Cardiac septum (tissue), 1 donor: ENCODE data around the gene MPZ. TPM values are rescaled to one million over a fixed set of nuclear protein-coding genes. Genes with fewer than 3 reads are reported as not detected.
"Not testable (repeated sequence)": the region's sequence is repeated elsewhere in the genome, so short reads cannot be mapped to it uniquely, and the experiment has no call there.

Experiments used
- DNase-seq: peaks from one replicate; pipeline ENCODE4 v3.0.0-alpha.2; 2020; ENCODE audit warnings: low spot score
- intact Hi-C: fragments of 100-400 bp; cut with DNase I; formaldehyde crosslinking; loops from one replicate; pipeline ENCODE4 v1.14.0; 2022
- total RNA-seq: library from RNA; stranded (reverse); fragmentation: NEBNext Ultra II Directional; extraction: Animal tissue kit (Norgen Biotek cat#: 25700); gene quantifications from one replicate; pipeline ENCODE4 v1.2.1, GENCODE V29; 2021
- donor health status: DM: no; HTN: no; CAD: no.

The MPZ gene
- total RNA-seq, 1 donor from 2014 or later = 1.5 TPM

GRCh38 chr1:161259345-161259702, 50.4 kb downstream of the MPZ start:
- intact Hi-C loops = no loop called here
- no peak for DNase-seq

- intact Hi-C loops = no loop called here
- no peak for DNase-seq
Measured at GRCh38 chr1:161258439-161259344, 51.1 kb downstream of the MPZ start, which contains the start of gene PCP4L1. TSS of gene PCP4L1 (plus strand) at chr1:161258745. CDS start at chr1:161258975, 230 bp downstream.

- intact Hi-C loops, DNase-seq: not testable (repeated sequence)
Measured at GRCh38 chr1:161257109-161257508, 52.7 kb downstream of the MPZ start.

GRCh38 chr1:161255955-161256520, 53.7 kb downstream of the MPZ start:
- DNase-seq, intact Hi-C loops: not testable (repeated sequence)

- DNase-seq, intact Hi-C loops: not testable (repeated sequence)
Measured at GRCh38 chr1:161255302-161255701, 54.5 kb downstream of the MPZ start.

Other genes starting within 250 kb of the MPZ start
- gene ARHGAP30, start 240.1 kb downstream of the MPZ start, total RNA-seq = 2.6 TPM
- not detected for gene NECTIN4, start 220.4 kb downstream of the MPZ start, total RNA-seq
- gene KLHDC9, start 211.6 kb downstream of the MPZ start, total RNA-seq = 10.7 TPM
- 43.1 TPM for gene PFDN2, start 191.9 kb downstream of the MPZ start, total RNA-seq
- 31.3 TPM for gene NIT1, start 191.9 kb downstream of the MPZ start, total RNA-seq
- gene DEDD, start 177.3 kb downstream of the MPZ start, total RNA-seq = 28.3 TPM
- gene UFC1, start 156.0 kb downstream of the MPZ start, total RNA-seq = 73.6 TPM
- gene USP21, start 150.5 kb downstream of the MPZ start, total RNA-seq = 17.4 TPM
- gene PPOX, start 143.5 kb downstream of the MPZ start, total RNA-seq = 12.9 TPM
- gene B4GALT3, start 132.5 kb downstream of the MPZ start, total RNA-seq = 22.2 TPM
- 24.0 TPM for gene ADAMTS4, start 110.9 kb downstream of the MPZ start, total RNA-seq
- gene NDUFS2, start 107.6 kb downstream of the MPZ start, total RNA-seq = 253 TPM
- gene FCER1G, start 94.7 kb downstream of the MPZ start, total RNA-seq = 11.4 TPM
- gene APOA2, start 86.3 kb downstream of the MPZ start, total RNA-seq = not detected
- 34.1 TPM for gene TOMM40L, start 83.9 kb downstream of the MPZ start, total RNA-seq
- not detected for gene NR1I3, start 71.8 kb downstream of the MPZ start, total RNA-seq
- 0.38 TPM for gene PCP4L1, start 51.2 kb downstream of the MPZ start, total RNA-seq
- gene SDHC, start 4.4 kb upstream of the MPZ start, total RNA-seq = 306 TPM
- gene CFAP126, start 57.9 kb upstream of the MPZ start, total RNA-seq = not detected
- 19.2 TPM for gene FCGR2A, start 195.5 kb upstream of the MPZ start, total RNA-seq
- 1.9 TPM for gene HSPA6, start 214.6 kb upstream of the MPZ start, total RNA-seq
- 14.7 TPM for gene FCGR3A, start 239.8 kb upstream of the MPZ start, total RNA-seq